Measurements from ENCODE around the gene MRPS23.
"Not testable (repeated sequence)": the region's sequence is repeated elsewhere in the genome, so short reads cannot be mapped to it uniquely, and the experiment has no call there.

The MRPS23 gene

GRCh38 chr17:57849163-57849873, 526 bp downstream of the MRPS23 start:
- no peak for TF ChIP-seq CTCF (IDR thresholded peaks at IDR 0.05; ENCODE audit: insufficient read depth, low read depth, low read length, missing control alignments)
- DNase-seq (ENCODE audit: low read depth): no peak
- peak overlapping the region; percentile 98 for H3K4me3 ChIP-seq (ENCODE audit: low read length)

GRCh38 chr17:57846056-57846945, 3.5 kb downstream of the MRPS23 start:
- DNase-seq (ENCODE audit: low read depth): not testable (repeated sequence)

GRCh38 chr17:57842280-57842679, 7.6 kb downstream of the MRPS23 start:
- no peak for TF ChIP-seq CTCF (IDR thresholded peaks at IDR 0.05; ENCODE audit: insufficient read depth, low read depth, low read length, missing control alignments)
- no peak overlapping the region for H3K4me3 ChIP-seq (ENCODE audit: low read length)
- no peak for DNase-seq (ENCODE audit: low read depth)

More at GRCh38 chr17:57846056-57846945, 3.5 kb downstream of the MRPS23 start:
- not testable (repeated sequence) for H3K4me3 ChIP-seq (ENCODE audit: low read length)

GRCh38 chr17:57839571-57839923, 10.3 kb downstream of the MRPS23 start:
- TF ChIP-seq CTCF (IDR thresholded peaks at IDR 0.05; ENCODE audit: insufficient read depth, low read depth, low read length, missing control alignments): no peak
- DNase-seq (ENCODE audit: low read depth): no peak
- H3K4me3 ChIP-seq (ENCODE audit: low read length): no peak overlapping the region

GRCh38 chr17:57838857-57839570, 10.8 kb downstream of the MRPS23 start:
- no peak overlapping the region for H3K4me3 ChIP-seq (ENCODE audit: low read length)
- no peak for TF ChIP-seq CTCF (IDR thresholded peaks at IDR 0.05; ENCODE audit: insufficient read depth, low read depth, low read length, missing control alignments)
- no peak for DNase-seq (ENCODE audit: low read depth)

- no peak overlapping the region for H3K4me3 ChIP-seq (ENCODE audit: low read length)
- no peak for TF ChIP-seq CTCF (IDR thresholded peaks at IDR 0.05; ENCODE audit: insufficient read depth, low read depth, low read length, missing control alignments)
- DNase-seq (ENCODE audit: low read depth): no peak
Observed at GRCh38 chr17:57838453-57838852, 11.4 kb downstream of the MRPS23 start.

- DNase-seq (ENCODE audit: low read depth): no peak
- H3K4me3 ChIP-seq (ENCODE audit: low read length): no peak overlapping the region
- no peak for TF ChIP-seq CTCF (IDR thresholded peaks at IDR 0.05; ENCODE audit: insufficient read depth, low read depth, low read length, missing control alignments)
Observed at GRCh38 chr17:57835333-57835900, 14.4 kb downstream of the MRPS23 start.

Data from epithelial cell of esophagus (primary cell).